ENCODE results near the gene TCOF1.

TCOF1 gene

GRCh38 chr5:150434464-150434863, 77.0 kb downstream of the TCOF1 start:
- TF ChIP-seq CTCF (IDR thresholded peaks at IDR 0.05; ENCODE audit: low read depth, low read length, missing control alignments): no peak
- H3K4me3 ChIP-seq (replicated peaks; ENCODE audit: low read depth, low read length): no peak overlapping the region
- no peak for DNase-seq (ENCODE audit: extremely low read depth, low read depth)

- peak; percentile 77 for TF ChIP-seq CTCF (IDR thresholded peaks at IDR 0.05; ENCODE audit: low read depth, low read length, missing control alignments)
- DNase-seq (ENCODE audit: extremely low read depth, low read depth): peak; percentile 76
- H3K4me3 ChIP-seq (replicated peaks; ENCODE audit: low read depth, low read length): no peak overlapping the region
These were observed 78.7 kb downstream of the TCOF1 start for GRCh38 chr5:150436141-150436680.

GRCh38 chr5:150438873-150439546, 81.5 kb downstream of the TCOF1 start:
- H3K4me3 ChIP-seq (replicated peaks; ENCODE audit: low read depth, low read length): no peak overlapping the region
- no peak for DNase-seq (ENCODE audit: extremely low read depth, low read depth)
- TF ChIP-seq CTCF (IDR thresholded peaks at IDR 0.05; ENCODE audit: low read depth, low read length, missing control alignments): peak; percentile 57

DNA sequence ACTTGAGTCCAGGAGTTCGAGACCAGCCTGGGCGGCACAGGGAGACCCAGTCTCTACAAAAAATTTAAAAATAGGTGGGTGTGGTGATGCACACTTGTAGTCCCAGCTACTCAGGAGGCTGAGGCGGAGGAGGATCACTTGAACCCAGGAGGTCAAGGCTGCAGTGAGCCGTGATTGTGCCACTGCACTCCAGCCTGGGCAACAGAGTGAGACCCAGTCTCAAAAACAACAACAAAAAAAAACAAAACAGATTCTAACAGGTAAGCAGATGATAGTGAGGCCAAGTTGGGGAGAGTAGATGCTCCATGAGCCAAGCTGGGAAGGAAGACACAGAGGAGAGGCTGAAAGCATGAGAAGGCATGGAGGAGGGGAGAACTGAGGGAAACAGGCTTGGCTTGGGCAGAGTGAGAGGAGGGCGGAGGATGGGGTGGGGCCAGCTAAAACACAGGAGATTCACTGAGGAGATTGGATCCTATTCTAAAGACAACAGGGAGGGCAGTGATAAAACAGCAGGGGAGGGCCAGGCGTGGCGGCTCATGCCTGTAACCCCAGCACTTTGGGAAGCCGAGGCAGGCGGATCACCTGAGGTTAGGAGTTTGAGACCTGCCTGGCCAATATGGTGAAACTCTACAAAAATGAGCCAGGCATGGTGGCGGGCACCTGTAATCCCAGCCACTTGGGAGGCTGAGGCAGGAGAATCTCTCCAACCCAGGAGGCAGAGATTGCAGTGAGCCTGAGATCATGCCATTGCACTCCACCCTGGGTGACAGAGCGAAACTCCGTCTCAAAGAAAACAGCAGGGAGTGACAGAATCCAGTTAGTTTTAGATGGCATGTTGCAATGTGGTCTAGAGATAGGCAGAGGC, 83.7 kb downstream of the TCOF1 start:
- TF ChIP-seq CTCF (IDR thresholded peaks at IDR 0.05; ENCODE audit: low read depth, low read length, missing control alignments): no peak
- H3K4me3 ChIP-seq (replicated peaks; ENCODE audit: low read depth, low read length): no peak overlapping the region
- DNase-seq (ENCODE audit: extremely low read depth, low read depth): no peak

- TF ChIP-seq CTCF (IDR thresholded peaks at IDR 0.05; ENCODE audit: low read depth, low read length, missing control alignments): no peak
These were observed 84.6 kb downstream of the TCOF1 start for GRCh38 chr5:150441813-150442698.

GRCh38 chr5:150442699-150443080, 85.2 kb downstream of the TCOF1 start:
- H3K4me3 ChIP-seq (replicated peaks; ENCODE audit: low read depth, low read length): no peak overlapping the region
- DNase-seq (ENCODE audit: extremely low read depth, low read depth): no peak
- no peak for TF ChIP-seq CTCF (IDR thresholded peaks at IDR 0.05; ENCODE audit: low read depth, low read length, missing control alignments)

More at GRCh38 chr5:150441813-150442698, 84.6 kb downstream of the TCOF1 start:
- DNase-seq (ENCODE audit: extremely low read depth, low read depth): no peak
- H3K4me3 ChIP-seq (replicated peaks; ENCODE audit: low read depth, low read length): no peak overlapping the region
